ENCODE measurements around the gene LYZL6.

DNA sequence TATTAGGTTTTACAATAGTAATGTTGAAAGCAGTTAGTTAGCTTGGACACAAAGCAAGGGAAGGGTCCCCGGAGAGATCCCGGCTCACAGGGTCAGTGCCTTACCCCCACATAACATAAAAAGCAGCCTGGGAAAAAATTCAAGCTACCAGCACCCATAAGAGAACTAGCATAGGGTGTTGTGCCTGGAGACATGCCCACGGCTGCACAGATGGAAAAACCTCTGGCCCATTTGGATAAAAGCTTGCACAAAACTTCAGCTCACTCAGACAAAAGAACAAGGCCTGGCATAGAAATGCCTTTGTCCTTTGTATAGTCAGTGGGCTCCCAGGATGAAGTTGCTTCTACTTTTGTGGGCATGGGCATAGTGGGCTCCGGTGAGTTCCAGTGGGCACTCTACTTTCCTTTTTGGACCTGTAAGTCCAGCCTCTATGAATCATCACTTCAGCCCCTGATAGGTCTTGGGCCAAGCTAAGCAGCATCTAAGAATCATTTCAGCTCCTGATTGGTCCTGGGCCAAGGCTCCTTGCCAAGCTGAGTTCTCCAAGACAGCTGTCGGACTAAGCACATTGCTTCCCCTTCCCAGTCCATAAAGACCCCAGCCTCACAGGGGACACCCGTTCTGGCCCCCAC lies 11.6 kb downstream of the LYZL6 start:
- TF ChIP-seq, protein P1, sequence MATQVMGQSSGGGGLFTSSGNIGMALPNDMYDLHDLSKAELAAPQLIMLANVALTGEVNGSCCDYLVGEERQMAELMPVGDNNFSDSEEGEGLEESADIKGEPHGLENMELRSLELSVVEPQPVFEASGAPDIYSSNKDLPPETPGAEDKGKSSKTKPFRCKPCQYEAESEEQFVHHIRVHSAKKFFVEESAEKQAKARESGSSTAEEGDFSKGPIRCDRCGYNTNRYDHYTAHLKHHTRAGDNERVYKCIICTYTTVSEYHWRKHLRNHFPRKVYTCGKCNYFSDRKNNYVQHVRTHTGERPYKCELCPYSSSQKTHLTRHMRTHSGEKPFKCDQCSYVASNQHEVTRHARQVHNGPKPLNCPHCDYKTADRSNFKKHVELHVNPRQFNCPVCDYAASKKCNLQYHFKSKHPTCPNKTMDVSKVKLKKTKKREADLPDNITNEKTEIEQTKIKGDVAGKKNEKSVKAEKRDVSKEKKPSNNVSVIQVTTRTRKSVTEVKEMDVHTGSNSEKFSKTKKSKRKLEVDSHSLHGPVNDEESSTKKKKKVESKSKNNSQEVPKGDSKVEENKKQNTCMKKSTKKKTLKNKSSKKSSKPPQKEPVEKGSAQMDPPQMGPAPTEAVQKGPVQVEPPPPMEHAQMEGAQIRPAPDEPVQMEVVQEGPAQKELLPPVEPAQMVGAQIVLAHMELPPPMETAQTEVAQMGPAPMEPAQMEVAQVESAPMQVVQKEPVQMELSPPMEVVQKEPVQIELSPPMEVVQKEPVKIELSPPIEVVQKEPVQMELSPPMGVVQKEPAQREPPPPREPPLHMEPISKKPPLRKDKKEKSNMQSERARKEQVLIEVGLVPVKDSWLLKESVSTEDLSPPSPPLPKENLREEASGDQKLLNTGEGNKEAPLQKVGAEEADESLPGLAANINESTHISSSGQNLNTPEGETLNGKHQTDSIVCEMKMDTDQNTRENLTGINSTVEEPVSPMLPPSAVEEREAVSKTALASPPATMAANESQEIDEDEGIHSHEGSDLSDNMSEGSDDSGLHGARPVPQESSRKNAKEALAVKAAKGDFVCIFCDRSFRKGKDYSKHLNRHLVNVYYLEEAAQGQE (IDR thresholded peaks at IDR 0.05; ENCODE audit: insufficient read depth in 1 of 2, low read depth in 2 of 2, low read length in 2 of 2) = no peak
- TF ChIP-seq FOXP2 (optimal IDR thresholded peaks at IDR 0.05; ENCODE audit: borderline replicate concordance, extremely low read depth, extremely low read length, insufficient read depth) (no peak), POLR2AphosphoS5 (IDR thresholded peaks at IDR 0.05; ENCODE audit: low read depth, low read length) (no peak)

Data from PFSK-1 (cell line).